ENCODE results near the gene EXOSC9. TPM values are rescaled to one million over a fixed set of nuclear protein-coding genes. Genes with fewer than 3 reads are reported as not detected.

Gene EXOSC9
- polyA plus RNA-seq, 1 donor from 2014 or later = 67.4 TPM

GRCh38 chr4:121788896-121789295 is 12.2 kb upstream of the EXOSC9 start:
- H3K9me3 ChIP-seq (ENCODE audit: low read length) = no peaks in the 10 kb centered on the region
- H3K9me2 ChIP-seq (ENCODE audit: insufficient read depth, low read length) = no peaks in the 10 kb centered on the region
- H3F3A ChIP-seq (ENCODE audit: insufficient read depth, low read length, poor library complexity, severe bottlenecking) = no peaks in the 10 kb centered on the region
- H4K20me1 ChIP-seq (ENCODE audit: insufficient read depth) = no peaks in the 10 kb centered on the region
- H3K79me2 ChIP-seq (replicated peaks; ENCODE audit: insufficient read depth, low read length) = no peaks in the 10 kb centered on the region
- H3K36me3 ChIP-seq (ENCODE audit: insufficient read depth, low read length) = no peaks in the 10 kb centered on the region
- no peaks in the 10 kb centered on the region for H3K27me3 ChIP-seq (ENCODE audit: insufficient read depth, low read depth, low read length)
- no peak overlapping the region for H3K27ac ChIP-seq (ENCODE audit: low read length)
- no peak overlapping the region for H3K4me3 ChIP-seq (ENCODE audit: low read length)
- H2AFZ ChIP-seq (ENCODE audit: low read depth, low read length) = no peak overlapping the region
- no peak overlapping the region for H3K9ac ChIP-seq (ENCODE audit: low read length)
- H3K4me2 ChIP-seq (ENCODE audit: low read length) = no peak overlapping the region
- TF ChIP-seq REST (IDR thresholded peaks at IDR 0.05; ENCODE audit: borderline replicate concordance) (no peak), TAF1 (IDR thresholded peaks at IDR 0.05; ENCODE audit: low read depth) (no peak), RAD21 (conservative IDR thresholded peaks at IDR 0.05) (no peak)

GRCh38 chr4:121789455-121789854 is 11.7 kb upstream of the EXOSC9 start:
- H3K9ac ChIP-seq (ENCODE audit: low read length) = no peak overlapping the region

More at GRCh38 chr4:121789455-121789854, 11.7 kb upstream of the EXOSC9 start:
- Histone ChIP-seq H4K20me1 (ENCODE audit: insufficient read depth) (no peaks in the 10 kb centered on the region), H3K9me2 (ENCODE audit: insufficient read depth, low read length) (no peaks in the 10 kb centered on the region), H3K27ac (ENCODE audit: low read length) (no peak overlapping the region), H3K9me3 (ENCODE audit: low read length) (no peaks in the 10 kb centered on the region), H2AFZ (ENCODE audit: low read depth, low read length) (no peak overlapping the region), H3K4me2 (ENCODE audit: low read length) (no peak overlapping the region), H3K79me2 (replicated peaks; ENCODE audit: insufficient read depth, low read length) (no peaks in the 10 kb centered on the region), H3K4me3 (ENCODE audit: low read length) (no peak overlapping the region), H3K36me3 (ENCODE audit: insufficient read depth, low read length) (no peaks in the 10 kb centered on the region), H3F3A (ENCODE audit: insufficient read depth, low read length, poor library complexity, severe bottlenecking) (no peaks in the 10 kb centered on the region), H3K27me3 (ENCODE audit: insufficient read depth, low read depth, low read length) (no peaks in the 10 kb centered on the region)
- TF ChIP-seq EZH2 (IDR thresholded peaks at IDR 0.05; ENCODE audit: borderline replicate concordance, insufficient read depth, low read length, poor library complexity, severe bottlenecking) = no peak
- TF ChIP-seq SMC3 (conservative IDR thresholded peaks at IDR 0.05; ENCODE audit: poor library complexity) = no peak
- no peak for TF ChIP-seq CTCF (IDR thresholded peaks at IDR 0.05; ENCODE audit: poor library complexity, severe bottlenecking)
- TF ChIP-seq REST (IDR thresholded peaks at IDR 0.05; ENCODE audit: borderline replicate concordance) = no peak
- TF ChIP-seq TAF1 (IDR thresholded peaks at IDR 0.05; ENCODE audit: low read depth) = no peak
- no peak for TF ChIP-seq POLR2AphosphoS5 (IDR thresholded peaks at IDR 0.05)

Measured in neural cell (in vitro differentiated cells).